Mesenchymal stem cell (in vitro differentiated cells and primary cell): ENCODE measurements around the gene ATP8B4. TPM values are rescaled to one million over a fixed set of nuclear protein-coding genes. Genes with fewer than 3 reads are reported as not detected.

Experiments used
- DNase-seq: peaks from one replicate; pipeline ENCODE4 v3.0.0-alpha.2; 2013
- H2AFZ ChIP-seq: one replicate; pipeline ENCODE4 v1.6.1; 2013; ENCODE audit warnings: low read depth, mild to moderate bottlenecking, control low read depth, inconsistent platforms, low read length, moderate library complexity
- H2AK5ac ChIP-seq: 2 replicates; pipeline ENCODE4 v1.6.1; 2013; ENCODE audit warnings: low read length, moderate library complexity, mild to moderate bottlenecking, inconsistent platforms; ENCODE audit not compliant: severe bottlenecking
- H2BK120ac ChIP-seq: one replicate; pipeline ENCODE4 v1.6.1; 2013; ENCODE audit warnings: low read depth, mild to moderate bottlenecking, inconsistent platforms, low read length, moderate library complexity
- H2BK12ac ChIP-seq, 2 experiments: one replicate each; pipeline ENCODE4 v1.6.1; 2013; ENCODE audit warnings: inconsistent platforms in 2 of 2, low read length in 2 of 2, mild to moderate bottlenecking in 2 of 2, moderate library complexity in 2 of 2, control low read depth in 1 of 2
- H2BK15ac ChIP-seq: one replicate; pipeline ENCODE4 v1.6.1; 2013; ENCODE audit warnings: mild to moderate bottlenecking, low read depth, inconsistent platforms; ENCODE audit not compliant: poor library complexity, severe bottlenecking
- H2BK5ac ChIP-seq: 2 replicates; pipeline ENCODE4 v1.6.1; 2013; ENCODE audit warnings: low read depth, mild to moderate bottlenecking, low read length, control low read depth, inconsistent platforms; ENCODE audit not compliant: poor library complexity, severe bottlenecking
- H3K14ac ChIP-seq, 2 experiments: one replicate each; pipeline ENCODE4 v1.6.1; 2013; ENCODE audit warnings: inconsistent platforms in 2 of 2, low read length in 2 of 2, control low read depth in 1 of 2, mild to moderate bottlenecking in 1 of 2, moderate library complexity in 1 of 2
- H3K18ac ChIP-seq, 2 experiments: one replicate each; pipeline ENCODE4 v1.6.1; 2013; ENCODE audit warnings: inconsistent platforms in 2 of 2, low read length in 2 of 2, control low read depth in 1 of 2, low read depth in 1 of 2, mild to moderate bottlenecking in 1 of 2
- H3K23ac ChIP-seq, 2 experiments: one replicate each; pipeline ENCODE4 v1.6.1; 2013; ENCODE audit warnings: inconsistent platforms in 2 of 2, low read length in 2 of 2, mild to moderate bottlenecking in 2 of 2, moderate library complexity in 2 of 2, control low read depth in 1 of 2
- H3K27ac ChIP-seq: 2 replicates; pipeline ENCODE4 v1.5.1; 2013; ENCODE audit warnings: mild to moderate bottlenecking, moderate library complexity, low read length, control low read depth, inconsistent platforms; ENCODE audit not compliant: poor library complexity, severe bottlenecking
- H3K27me3 ChIP-seq, 2 experiments: 2 replicates each; pipeline versions ENCODE4 v1.6.1 to v1.7.0; 2013; ENCODE audit warnings: low read length in 2 of 2, mild to moderate bottlenecking in 2 of 2, moderate library complexity in 2 of 2, control low read depth in 1 of 2, inconsistent platforms in 1 of 2; ENCODE audit not compliant: control insufficient read depth in 1 of 2, insufficient read depth in 1 of 2
- H3K36me3 ChIP-seq, 2 experiments: 2 replicates each; pipeline versions ENCODE4 v1.6.1 to v1.7.0; 2013; ENCODE audit warnings: low read length in 2 of 2, control low read depth in 1 of 2, inconsistent platforms in 1 of 2, low read depth in 1 of 2, mild to moderate bottlenecking in 1 of 2; ENCODE audit not compliant: insufficient read depth in 2 of 2, control insufficient read depth in 1 of 2
- H3K4ac ChIP-seq, 2 experiments: one replicate each; pipeline ENCODE4 v1.6.1; 2013; ENCODE audit warnings: inconsistent platforms in 2 of 2, low read length in 2 of 2, mild to moderate bottlenecking in 2 of 2, moderate library complexity in 2 of 2, control low read depth in 1 of 2, low read depth in 1 of 2
- H3K4me1 ChIP-seq: 2 replicates; pipeline ENCODE4 v1.6.1; 2013; ENCODE audit warnings: low read depth, low read length, control low read depth; ENCODE audit not compliant: control insufficient read depth, insufficient read depth
- H3K4me2 ChIP-seq: 2 replicates; pipeline ENCODE4 v1.6.1; 2013; ENCODE audit warnings: low read length, mild to moderate bottlenecking, inconsistent platforms; ENCODE audit not compliant: poor library complexity, severe bottlenecking
- H3K4me3 ChIP-seq, 2 experiments: 2 replicates each; pipeline versions ENCODE4 v1.5.1 to v1.7.0; 2013; ENCODE audit warnings: low read length in 2 of 2, mild to moderate bottlenecking in 2 of 2, control low read depth in 1 of 2, low read depth in 1 of 2; ENCODE audit not compliant: insufficient read depth in 1 of 2
- H3K79me1 ChIP-seq: replicated peaks from 2 replicates; pipeline ENCODE4 v1.6.1; 2013; ENCODE audit warnings: mild to moderate bottlenecking, control low read depth, low read length, inconsistent platforms; ENCODE audit not compliant: poor library complexity, severe bottlenecking
- H3K9ac ChIP-seq: 2 replicates; pipeline ENCODE4 v1.7.0; 2013; ENCODE audit warnings: mild to moderate bottlenecking, low read length, moderate library complexity
- H3K9me3 ChIP-seq: 2 replicates; pipeline ENCODE4 v1.7.0; 2013; ENCODE audit warnings: mild to moderate bottlenecking, low read length; ENCODE audit not compliant: control insufficient read depth
- H4K8ac ChIP-seq: one replicate; pipeline ENCODE4 v1.6.1; 2013; ENCODE audit warnings: inconsistent platforms, mild to moderate bottlenecking, low read length, moderate library complexity
- H4K91ac ChIP-seq: one replicate; pipeline ENCODE4 v1.6.1; 2013; ENCODE audit warnings: mild to moderate bottlenecking, low read length, inconsistent platforms
- WGBS: methylation state at CpG from one replicate; pipeline ENCODE4 v1.1.7; 2013; ENCODE audit warnings: mixed read lengths; 5-methylcytosine and 5-hydroxymethylcytosine counted together
- polyA plus RNA-seq, 2 experiments: library from polyadenylated mRNA; stranded (reverse); fragments of 200-250 nt; gene quantifications; one replicate each; pipeline ENCODE4 v1.2.3, GENCODE V29; 2013

The ATP8B4 gene, protein sequence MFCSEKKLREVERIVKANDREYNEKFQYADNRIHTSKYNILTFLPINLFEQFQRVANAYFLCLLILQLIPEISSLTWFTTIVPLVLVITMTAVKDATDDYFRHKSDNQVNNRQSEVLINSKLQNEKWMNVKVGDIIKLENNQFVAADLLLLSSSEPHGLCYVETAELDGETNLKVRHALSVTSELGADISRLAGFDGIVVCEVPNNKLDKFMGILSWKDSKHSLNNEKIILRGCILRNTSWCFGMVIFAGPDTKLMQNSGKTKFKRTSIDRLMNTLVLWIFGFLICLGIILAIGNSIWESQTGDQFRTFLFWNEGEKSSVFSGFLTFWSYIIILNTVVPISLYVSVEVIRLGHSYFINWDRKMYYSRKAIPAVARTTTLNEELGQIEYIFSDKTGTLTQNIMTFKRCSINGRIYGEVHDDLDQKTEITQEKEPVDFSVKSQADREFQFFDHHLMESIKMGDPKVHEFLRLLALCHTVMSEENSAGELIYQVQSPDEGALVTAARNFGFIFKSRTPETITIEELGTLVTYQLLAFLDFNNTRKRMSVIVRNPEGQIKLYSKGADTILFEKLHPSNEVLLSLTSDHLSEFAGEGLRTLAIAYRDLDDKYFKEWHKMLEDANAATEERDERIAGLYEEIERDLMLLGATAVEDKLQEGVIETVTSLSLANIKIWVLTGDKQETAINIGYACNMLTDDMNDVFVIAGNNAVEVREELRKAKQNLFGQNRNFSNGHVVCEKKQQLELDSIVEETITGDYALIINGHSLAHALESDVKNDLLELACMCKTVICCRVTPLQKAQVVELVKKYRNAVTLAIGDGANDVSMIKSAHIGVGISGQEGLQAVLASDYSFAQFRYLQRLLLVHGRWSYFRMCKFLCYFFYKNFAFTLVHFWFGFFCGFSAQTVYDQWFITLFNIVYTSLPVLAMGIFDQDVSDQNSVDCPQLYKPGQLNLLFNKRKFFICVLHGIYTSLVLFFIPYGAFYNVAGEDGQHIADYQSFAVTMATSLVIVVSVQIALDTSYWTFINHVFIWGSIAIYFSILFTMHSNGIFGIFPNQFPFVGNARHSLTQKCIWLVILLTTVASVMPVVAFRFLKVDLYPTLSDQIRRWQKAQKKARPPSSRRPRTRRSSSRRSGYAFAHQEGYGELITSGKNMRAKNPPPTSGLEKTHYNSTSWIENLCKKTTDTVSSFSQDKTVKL
- 1.6 TPM for polyA plus RNA-seq (2013, experiment 1 of 2)
- polyA plus RNA-seq (2013, experiment 2 of 2), result 2.0 TPM

DNA sequence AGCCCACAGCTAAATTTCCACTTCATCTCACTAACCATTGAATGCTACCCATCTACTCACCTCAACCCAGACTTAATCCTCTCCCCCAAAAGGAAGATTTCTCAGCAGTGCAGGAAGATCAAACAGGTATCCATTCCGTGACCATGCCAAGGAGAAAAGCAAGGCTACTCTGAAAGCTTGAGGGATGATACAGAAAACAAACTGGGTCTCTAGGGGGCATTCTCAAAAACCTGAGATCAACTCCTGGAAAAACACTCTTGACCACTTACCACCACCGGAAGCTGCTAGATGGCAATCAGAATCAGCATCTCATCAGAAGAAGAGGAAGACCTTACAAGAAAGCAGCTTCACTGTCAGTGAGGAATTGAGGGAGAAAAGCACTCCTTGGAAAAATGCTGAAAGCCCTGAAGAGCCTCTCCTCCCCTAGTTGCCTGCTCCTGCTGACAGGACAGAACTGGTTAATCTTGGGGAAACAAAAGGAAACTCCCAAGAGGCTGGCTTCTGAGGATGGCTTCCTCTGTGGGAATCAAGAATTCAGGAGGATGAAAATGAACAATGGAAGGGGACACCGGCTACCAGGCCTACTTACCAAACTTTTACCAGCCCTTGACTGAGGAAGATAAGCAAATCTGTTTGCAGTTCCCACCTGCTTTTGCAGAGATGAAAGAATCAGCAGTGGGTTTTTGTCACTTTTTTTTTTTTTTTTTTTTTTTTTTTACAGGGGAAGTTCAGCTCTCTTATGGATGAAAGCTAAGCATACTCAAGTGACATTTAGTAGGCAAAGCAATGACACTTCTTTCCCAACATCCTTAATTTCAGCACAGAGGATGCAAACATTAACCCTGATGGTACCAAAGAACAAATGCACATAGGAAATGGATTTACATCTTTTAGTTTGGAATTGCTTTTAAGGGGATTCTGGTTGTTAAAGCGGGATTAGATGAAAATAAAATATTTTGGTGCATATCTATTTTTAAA lies at the start of gene ATP8B4:
TSS of gene ATP8B4 (minus strand) at position 171 of the 978 bp plus-strand sequence. CDS start 12,267 bp downstream, outside the sequence.
- H3K27ac ChIP-seq, result no peak within 1 kb of the TSS
- no peak within 1 kb of the TSS for H2BK120ac ChIP-seq
- no peak within 1 kb of the TSS for H2BK12ac ChIP-seq
- H4K8ac ChIP-seq, result no peak within 1 kb of the TSS
- H3K18ac ChIP-seq, result no peak within 1 kb of the TSS
- no peaks in the 10 kb centered on the region for H3K4me1 ChIP-seq
- peak within 1 kb of the TSS in 1 of 2 experiments; percentile 42 for H3K4me3 ChIP-seq
- no peak within 1 kb of the TSS for H4K91ac ChIP-seq
- no peaks in the 10 kb centered on the region for H3K36me3 ChIP-seq
- H3K27me3 ChIP-seq, result no peaks in the 10 kb centered on the region
- peak within 1 kb of the TSS; percentile 48 for H2BK15ac ChIP-seq
- no peak within 1 kb of the TSS for H2BK5ac ChIP-seq
- H3K4ac ChIP-seq, result no peak within 1 kb of the TSS
- H2AFZ ChIP-seq, result no peak within 1 kb of the TSS
- WGBS, result 90% methylated on average over 2 of the region's 4 CpGs
- no peak within 1 kb of the TSS for H3K14ac ChIP-seq
- DNase-seq, result no peak
- no peak within 1 kb of the TSS for H3K23ac ChIP-seq
- H2AK5ac ChIP-seq, result no peak within 1 kb of the TSS
- no peaks in the 10 kb centered on the region for H3K9me3 ChIP-seq
- peak within 1 kb of the TSS; percentile 37 for H3K9ac ChIP-seq
- no peaks in the 10 kb centered on the region for H3K79me1 ChIP-seq
- no peak within 1 kb of the TSS for H3K4me2 ChIP-seq

DNA sequence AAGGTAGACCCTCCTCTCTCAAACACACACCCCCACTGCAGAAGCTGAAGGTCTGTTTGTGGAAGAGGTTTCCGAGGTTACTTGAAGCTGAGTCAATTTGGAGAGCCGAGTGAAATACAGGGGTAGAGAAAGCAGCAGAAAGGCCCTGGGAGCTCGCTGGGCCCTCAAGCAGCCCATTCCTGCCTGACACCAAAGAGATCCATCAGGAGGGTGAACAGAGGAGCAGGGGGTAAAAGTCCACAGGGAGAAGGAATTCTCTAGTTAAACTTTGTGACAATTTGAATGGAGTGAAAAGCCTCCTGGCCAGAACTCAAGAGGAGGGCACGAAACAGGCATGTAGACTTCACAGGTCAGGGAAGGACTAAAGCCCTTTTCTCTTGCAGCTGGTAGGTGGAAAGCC lies 49.3 kb upstream of the ATP8B4 start:
- no peak overlapping the region for H3K4me2 ChIP-seq
- H3K23ac ChIP-seq, result no peak overlapping the region
- no peak overlapping the region for H3K27ac ChIP-seq
- no peak for DNase-seq
- H3K9ac ChIP-seq, result no peak overlapping the region
- H3K18ac ChIP-seq, result no peak overlapping the region
- no peak overlapping the region for H3K4me3 ChIP-seq
- no peaks in the 10 kb centered on the region for H3K36me3 ChIP-seq
- H3K27me3 ChIP-seq, result no peaks in the 10 kb centered on the region
- H2BK12ac ChIP-seq, result no peak overlapping the region
- H2AFZ ChIP-seq, result no peak overlapping the region
- H4K8ac ChIP-seq, result no peak overlapping the region
- H2BK120ac ChIP-seq, result no peak overlapping the region
- H2BK15ac ChIP-seq, result no peak overlapping the region
- H3K14ac ChIP-seq, result no peak overlapping the region
- no peaks in the 10 kb centered on the region for H3K79me1 ChIP-seq
- no peak overlapping the region for H4K91ac ChIP-seq
- no peaks in the 10 kb centered on the region for H3K9me3 ChIP-seq
- H2AK5ac ChIP-seq, result no peak overlapping the region
- no peaks in the 10 kb centered on the region for H3K4me1 ChIP-seq
- 71% methylated on average over 4 of the region's 4 CpGs for WGBS
- no peak overlapping the region for H3K4ac ChIP-seq
- no peak overlapping the region for H2BK5ac ChIP-seq

DNA sequence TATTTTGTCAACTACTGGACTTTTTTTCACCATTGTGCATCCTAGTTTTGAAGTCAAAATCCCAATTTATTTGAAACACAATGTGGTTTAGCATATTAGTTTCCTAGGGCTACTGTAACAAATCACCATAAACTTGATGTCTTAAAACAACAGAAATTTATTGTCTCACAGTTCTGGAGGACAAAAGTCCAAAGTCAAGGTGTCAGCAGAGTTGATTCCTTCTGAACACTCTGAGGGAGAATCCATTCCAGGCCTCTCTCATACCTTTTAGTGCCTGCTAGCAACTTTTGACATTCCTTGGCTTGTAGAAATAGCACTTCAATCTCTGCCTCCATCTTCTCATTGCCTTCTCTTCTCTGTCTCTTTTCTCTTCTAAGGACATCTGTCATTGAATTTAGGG lies 48.1 kb upstream of the ATP8B4 start:
- Histone ChIP-seq H3K27me3 (no peaks in the 10 kb centered on the region), H2AK5ac (no peak overlapping the region), H2BK15ac (no peak overlapping the region), H3K9me3 (no peaks in the 10 kb centered on the region), H3K14ac (no peak overlapping the region), H4K91ac (no peak overlapping the region), H3K9ac (no peak overlapping the region), H3K18ac (no peak overlapping the region), H3K79me1 (no peaks in the 10 kb centered on the region), H2BK12ac (no peak overlapping the region), H2AFZ (no peak overlapping the region), H2BK120ac (no peak overlapping the region), H3K4ac (no peak overlapping the region), H2BK5ac (no peak overlapping the region), H3K4me2 (no peak overlapping the region), H4K8ac (no peak overlapping the region), H3K36me3 (no peaks in the 10 kb centered on the region), H3K23ac (no peak overlapping the region), H3K27ac (no peak overlapping the region), H3K4me3 (no peak overlapping the region), H3K4me1 (no peaks in the 10 kb centered on the region)
- DNase-seq, result no peak
